ENCODE measurements around the gene PNMA3. TPM values are rescaled to one million over a fixed set of nuclear protein-coding genes. Genes with fewer than 3 reads are reported as not detected.

PNMA3 gene
- total RNA-seq, 1 experiment from 2014 or later = not detected

DNA sequence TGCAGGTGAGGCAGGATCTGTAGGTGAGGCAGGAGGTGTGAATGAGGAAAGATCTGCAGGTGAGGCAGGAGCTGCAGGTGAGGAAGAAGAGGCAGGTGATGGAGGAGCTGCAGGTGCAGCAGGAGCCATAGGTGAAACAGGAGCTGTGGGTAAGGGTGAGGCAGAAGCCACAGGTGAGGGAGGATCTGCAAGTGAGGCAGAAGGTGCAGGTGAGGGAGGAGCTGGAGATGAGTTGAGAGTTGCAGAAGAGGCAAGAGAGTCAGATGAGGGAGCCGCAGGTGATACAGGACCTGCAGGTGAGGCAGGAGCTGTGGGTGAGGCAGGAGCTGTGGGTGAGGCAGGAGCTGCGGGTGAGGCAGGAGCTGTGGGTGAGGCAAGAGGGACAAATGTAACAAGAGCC lies 27.1 kb upstream of the PNMA3 start:
- ChIA-PET CTCF (no interaction called here), POLR2A (ENCODE audit: unreplicated experiment) (no interaction called here)
- intact Hi-C loops (cut with micrococcal nuclease; ENCODE audit: unreplicated experiment) = no loop called here
- Histone ChIP-seq H3K36me3 (ENCODE audit: low read depth) (no peaks in the 10 kb centered on the region), H3K9me2 (ENCODE audit: insufficient read depth) (no peaks in the 10 kb centered on the region), H3K4me1 (replicated peaks; ENCODE audit: insufficient read depth) (no peaks in the 10 kb centered on the region), H3K4me2 (no peak overlapping the region), H3K4me3 (no peak overlapping the region), H3K79me2 (ENCODE audit: low read depth) (no peaks in the 10 kb centered on the region), H4K20me1 (ENCODE audit: insufficient read depth) (no peaks in the 10 kb centered on the region), H3F3A (ENCODE audit: insufficient read depth, low read depth) (no peaks in the 10 kb centered on the region), H2AFZ (no peak overlapping the region), H3K27me3 (ENCODE audit: insufficient read depth, low read depth) (peaks cover 55% of the 10 kb centered on the region), H3K27ac (no peak overlapping the region), H3K9me3 (ENCODE audit: insufficient read depth, low read depth) (no peaks in the 10 kb centered on the region)
- BruUV-seq (replicated peaks) = no TSS peak
- no peak for DNase-seq
- TF ChIP-seq, protein P1, sequence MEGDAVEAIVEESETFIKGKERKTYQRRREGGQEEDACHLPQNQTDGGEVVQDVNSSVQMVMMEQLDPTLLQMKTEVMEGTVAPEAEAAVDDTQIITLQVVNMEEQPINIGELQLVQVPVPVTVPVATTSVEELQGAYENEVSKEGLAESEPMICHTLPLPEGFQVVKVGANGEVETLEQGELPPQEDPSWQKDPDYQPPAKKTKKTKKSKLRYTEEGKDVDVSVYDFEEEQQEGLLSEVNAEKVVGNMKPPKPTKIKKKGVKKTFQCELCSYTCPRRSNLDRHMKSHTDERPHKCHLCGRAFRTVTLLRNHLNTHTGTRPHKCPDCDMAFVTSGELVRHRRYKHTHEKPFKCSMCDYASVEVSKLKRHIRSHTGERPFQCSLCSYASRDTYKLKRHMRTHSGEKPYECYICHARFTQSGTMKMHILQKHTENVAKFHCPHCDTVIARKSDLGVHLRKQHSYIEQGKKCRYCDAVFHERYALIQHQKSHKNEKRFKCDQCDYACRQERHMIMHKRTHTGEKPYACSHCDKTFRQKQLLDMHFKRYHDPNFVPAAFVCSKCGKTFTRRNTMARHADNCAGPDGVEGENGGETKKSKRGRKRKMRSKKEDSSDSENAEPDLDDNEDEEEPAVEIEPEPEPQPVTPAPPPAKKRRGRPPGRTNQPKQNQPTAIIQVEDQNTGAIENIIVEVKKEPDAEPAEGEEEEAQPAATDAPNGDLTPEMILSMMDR (conservative IDR thresholded peaks at IDR 0.05) = no peak
- no peak for TF ChIP-seq EZH2 (IDR thresholded peaks at IDR 0.05; ENCODE audit: low read depth)

DNA sequence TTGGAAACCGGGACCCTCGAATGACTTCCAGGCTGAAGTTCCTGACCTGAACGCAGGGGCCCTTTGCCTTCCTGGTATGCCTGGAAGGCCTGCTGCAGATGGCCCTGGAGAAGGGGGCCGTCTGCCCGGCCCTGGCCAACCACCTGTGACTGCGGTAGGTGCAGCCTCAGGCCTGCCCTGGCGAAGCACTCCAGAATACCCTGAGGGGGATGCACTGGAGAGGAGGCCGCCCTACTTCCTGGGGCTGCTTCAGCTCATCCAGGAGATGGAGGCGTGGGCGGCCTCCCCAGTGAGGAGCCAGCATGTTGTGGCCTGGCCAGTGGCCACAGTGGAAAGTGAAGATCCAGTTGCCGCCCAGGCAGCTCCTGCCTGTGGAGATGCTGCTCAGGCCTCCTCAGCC lies 26.4 kb upstream of the PNMA3 start:
- no TSS peak for BruUV-seq (replicated peaks)
- no peaks in the 10 kb centered on the region for H4K20me1 ChIP-seq (ENCODE audit: insufficient read depth)
- no peak for DNase-seq

DNA sequence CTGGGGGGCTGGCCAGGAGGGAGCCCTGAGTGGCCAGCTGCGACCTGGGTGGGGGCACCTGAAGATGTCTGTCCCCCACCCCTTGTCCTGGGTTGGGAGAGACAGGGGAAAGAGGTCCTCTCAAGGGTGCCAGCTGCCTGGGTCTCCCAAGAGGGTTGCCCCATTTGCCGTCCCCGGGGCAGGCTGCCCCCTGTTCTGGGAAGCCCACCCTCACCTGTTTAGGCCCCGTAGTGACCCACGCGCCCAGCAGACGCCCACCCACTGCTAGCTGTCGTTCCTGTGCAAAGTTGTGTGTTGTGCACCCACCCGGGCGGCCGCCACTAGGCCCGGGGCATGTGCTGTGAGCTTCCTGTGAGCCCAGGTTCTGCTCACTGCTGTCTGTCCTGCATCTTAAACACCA lies 25.5 kb upstream of the PNMA3 start:
- Histone ChIP-seq H3K27me3 (ENCODE audit: insufficient read depth, low read depth) (peaks cover 55% of the 10 kb centered on the region), H3K4me3 (no peak overlapping the region), H3K9me2 (ENCODE audit: insufficient read depth) (no peaks in the 10 kb centered on the region), H3K4me1 (replicated peaks; ENCODE audit: insufficient read depth) (no peaks in the 10 kb centered on the region), H3K9me3 (ENCODE audit: insufficient read depth, low read depth) (no peaks in the 10 kb centered on the region), H3K4me2 (no peak overlapping the region), H2AFZ (no peak overlapping the region), H3F3A (ENCODE audit: insufficient read depth, low read depth) (no peaks in the 10 kb centered on the region), H3K27ac (no peak overlapping the region), H4K20me1 (ENCODE audit: insufficient read depth) (no peaks in the 10 kb centered on the region), H3K79me2 (ENCODE audit: low read depth) (no peaks in the 10 kb centered on the region), H3K36me3 (ENCODE audit: low read depth) (no peaks in the 10 kb centered on the region)
- BruUV-seq (replicated peaks) = no TSS peak
- CTCF ChIA-PET = no interaction called here
- POLR2A ChIA-PET (ENCODE audit: unreplicated experiment) = no interaction called here
- DNase-seq = no peak
- TF ChIP-seq EZH2 (IDR thresholded peaks at IDR 0.05; ENCODE audit: low read depth) = no peak
- intact Hi-C loops (cut with micrococcal nuclease; ENCODE audit: unreplicated experiment) = loop anchor here (10.0 kb wide), 1 partner anchor 634 kb away; no protein-coding TSS in a partner anchor

More for the DNA sequence above, 26.4 kb upstream of the PNMA3 start:
- Histone ChIP-seq H3K79me2 (ENCODE audit: low read depth) (no peaks in the 10 kb centered on the region), H2AFZ (no peak overlapping the region), H3F3A (ENCODE audit: insufficient read depth, low read depth) (no peaks in the 10 kb centered on the region), H3K27ac (no peak overlapping the region), H3K4me3 (no peak overlapping the region), H3K36me3 (ENCODE audit: low read depth) (no peaks in the 10 kb centered on the region), H3K4me2 (no peak overlapping the region), H3K4me1 (replicated peaks; ENCODE audit: insufficient read depth) (no peaks in the 10 kb centered on the region), H3K27me3 (ENCODE audit: insufficient read depth, low read depth) (peaks cover 50% of the 10 kb centered on the region), H3K9me3 (ENCODE audit: insufficient read depth, low read depth) (no peaks in the 10 kb centered on the region), H3K9me2 (ENCODE audit: insufficient read depth) (no peaks in the 10 kb centered on the region)
- TF ChIP-seq EZH2 (IDR thresholded peaks at IDR 0.05; ENCODE audit: low read depth) = no peak
- TF ChIP-seq, protein P1 (conservative IDR thresholded peaks at IDR 0.05) = no peak
- intact Hi-C loops (cut with micrococcal nuclease; ENCODE audit: unreplicated experiment) = loop anchor here (10.0 kb wide), 1 partner anchor 635 kb away; no protein-coding TSS in a partner anchor
- POLR2A ChIA-PET (ENCODE audit: unreplicated experiment) = no interaction called here
- CTCF ChIA-PET = no interaction called here

Data from PC-9 (cell line).